ENCODE results near the gene GDPD5. TPM values are rescaled to one million over a fixed set of nuclear protein-coding genes. Genes with fewer than 3 reads are reported as not detected.
A peak's percentile ranks its signal among the peaks of the same experiment; 100 is the strongest.

Gene GDPD5
- polyA plus RNA-seq, 3 donors = 4.9 to 39.0 (median 7.6) TPM

DNA sequence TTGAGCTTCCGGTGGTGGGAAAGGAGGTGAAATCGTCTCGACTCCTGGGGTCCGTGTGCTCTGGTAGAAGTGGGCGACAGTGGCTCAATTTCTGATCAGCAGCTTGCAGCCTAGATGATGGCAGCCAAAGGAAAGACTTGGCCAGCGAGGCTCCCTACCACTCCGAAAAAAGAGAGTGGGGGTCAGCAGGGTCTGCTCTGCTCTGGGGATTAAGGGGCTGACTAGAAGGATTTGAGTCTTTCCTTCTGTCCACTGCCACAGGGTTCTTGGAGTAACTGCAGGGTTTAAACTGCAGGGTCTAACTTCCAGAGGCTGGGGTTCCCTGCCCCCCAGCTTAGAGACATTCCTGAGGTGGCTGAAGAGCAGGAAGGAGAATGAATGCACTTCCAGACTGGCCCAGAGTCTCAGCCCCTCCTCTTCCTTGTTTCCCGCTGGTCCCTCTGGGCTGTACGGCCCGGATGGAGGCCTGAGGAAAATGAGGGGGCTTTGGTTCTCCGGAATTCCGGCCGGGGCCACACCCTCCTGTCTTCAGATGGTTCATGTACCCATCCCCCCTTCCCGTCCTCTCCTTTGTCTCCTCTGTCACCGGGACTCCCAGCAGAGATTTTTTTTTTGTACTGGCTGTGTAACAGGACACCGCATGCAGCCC is 37.2 kb upstream of the GDPD5 start:
- peaks cover 8 to 24% (median 8%) of the 10 kb centered on the region in 3 donors for H3K27me3 Mint-ChIP-seq (ENCODE audit: low read depth in 3 of 3)

DNA sequence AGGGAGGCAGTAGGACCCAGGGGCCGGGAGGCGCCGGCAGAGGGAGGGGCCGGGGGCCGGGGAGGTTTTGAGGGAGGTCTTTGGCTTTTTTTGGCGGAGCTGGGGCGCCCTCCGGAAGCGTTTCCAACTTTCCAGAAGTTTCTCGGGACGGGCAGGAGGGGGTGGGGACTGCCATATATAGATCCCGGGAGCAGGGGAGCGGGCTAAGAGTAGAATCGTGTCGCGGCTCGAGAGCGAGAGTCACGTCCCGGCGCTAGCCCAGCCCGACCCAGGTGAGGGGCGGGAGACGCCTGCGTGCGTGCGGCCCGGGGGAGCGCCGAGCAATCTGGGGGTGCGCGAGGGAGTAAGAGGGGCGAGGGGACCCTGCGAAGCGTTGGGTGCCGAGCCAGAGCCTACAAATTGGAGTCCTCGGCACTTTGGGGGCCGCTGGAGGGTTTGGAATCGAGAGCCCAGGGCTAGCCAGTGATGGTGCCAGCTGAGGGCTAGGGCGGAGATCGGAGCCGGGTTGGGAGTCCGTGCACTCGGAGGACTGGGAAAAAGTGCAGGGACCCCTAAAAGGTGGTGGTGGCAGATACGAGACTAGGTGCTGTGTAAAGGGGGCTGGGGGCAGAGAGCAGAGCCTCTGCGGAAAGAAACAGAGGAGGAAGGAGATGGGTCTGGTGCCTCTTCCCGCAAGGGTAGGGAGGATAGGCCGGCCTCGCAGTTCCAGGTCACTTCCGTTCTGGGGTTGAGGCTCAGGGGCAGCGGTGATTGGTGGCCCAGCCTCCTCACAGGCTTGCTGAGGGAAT is 36.5 kb upstream of the GDPD5 start, which contains the start of gene SERPINH1:
TSS of gene SERPINH1 (plus strand) at position 206 of the 788 bp plus-strand sequence. CDS start 4,097 bp downstream, outside the sequence.
- no peaks in the 10 kb centered on the region for H3K36me3 ChIP-seq (replicated peaks in 1 of 2; ENCODE audit: control insufficient read depth in 1 of 2, insufficient read depth in 2 of 2, low read length in 2 of 2)
- peak within 1 kb of the TSS; percentile 93 for H2AFZ ChIP-seq (ENCODE audit: insufficient read depth, low read depth, low read length, poor library complexity, severe bottlenecking)
- H3K4me1 ChIP-seq (ENCODE audit: control insufficient read depth in 1 of 2, insufficient read depth in 2 of 2, low read length in 2 of 2) = peaks cover 11 to 21% of the 10 kb centered on the region in 2 donors
- peak within 1 kb of the TSS in 1 of 2 donors; percentile 62 for H3K27ac ChIP-seq (ENCODE audit: low read depth in 1 of 2, low read length in 2 of 2)
- peaks cover 5 to 12% of the 10 kb centered on the region in 2 donors for H3K27me3 ChIP-seq (ENCODE audit: control insufficient read depth in 2 of 2, insufficient read depth in 2 of 2, low read length in 2 of 2)
- peak; percentile 40 to 73 (median 69) for DNase-seq
- peak within 1 kb of the TSS; percentile 94 for H3K4me2 ChIP-seq (replicated peaks; ENCODE audit: extremely low read depth, low read length, poor library complexity, severe bottlenecking)
- Mint-ChIP-seq H3K36me3 (no peaks in the 10 kb centered on the region), H3K27ac (peak within 1 kb of the TSS; percentile 73 to 90 (median 84)), H3K4me3 (peak within 1 kb of the TSS; percentile 100), H3K27me3 (ENCODE audit: low read depth in 3 of 3) (peaks cover 8 to 24% (median 8%) of the 10 kb centered on the region in 3 donors), H3K9me3 (peaks cover 0 to 5% (median 0%) of the 10 kb centered on the region in 7 donors), H3K4me1 (peaks cover 22% of the 10 kb centered on the region)
- TF ChIP-seq, protein P1, sequence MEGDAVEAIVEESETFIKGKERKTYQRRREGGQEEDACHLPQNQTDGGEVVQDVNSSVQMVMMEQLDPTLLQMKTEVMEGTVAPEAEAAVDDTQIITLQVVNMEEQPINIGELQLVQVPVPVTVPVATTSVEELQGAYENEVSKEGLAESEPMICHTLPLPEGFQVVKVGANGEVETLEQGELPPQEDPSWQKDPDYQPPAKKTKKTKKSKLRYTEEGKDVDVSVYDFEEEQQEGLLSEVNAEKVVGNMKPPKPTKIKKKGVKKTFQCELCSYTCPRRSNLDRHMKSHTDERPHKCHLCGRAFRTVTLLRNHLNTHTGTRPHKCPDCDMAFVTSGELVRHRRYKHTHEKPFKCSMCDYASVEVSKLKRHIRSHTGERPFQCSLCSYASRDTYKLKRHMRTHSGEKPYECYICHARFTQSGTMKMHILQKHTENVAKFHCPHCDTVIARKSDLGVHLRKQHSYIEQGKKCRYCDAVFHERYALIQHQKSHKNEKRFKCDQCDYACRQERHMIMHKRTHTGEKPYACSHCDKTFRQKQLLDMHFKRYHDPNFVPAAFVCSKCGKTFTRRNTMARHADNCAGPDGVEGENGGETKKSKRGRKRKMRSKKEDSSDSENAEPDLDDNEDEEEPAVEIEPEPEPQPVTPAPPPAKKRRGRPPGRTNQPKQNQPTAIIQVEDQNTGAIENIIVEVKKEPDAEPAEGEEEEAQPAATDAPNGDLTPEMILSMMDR (IDR thresholded peaks at IDR 0.05) = no peak
- peak within 1 kb of the TSS; percentile 77 for H3K9ac ChIP-seq (ENCODE audit: insufficient read depth, low read length, poor library complexity, severe bottlenecking)
- intact Hi-C loops (cut with micrococcal nuclease) = no loop called here
- under 1% methylated on average over 44 of the region's 51 CpGs for WGBS (ENCODE audit: insufficient coverage)
- no peaks in the 10 kb centered on the region for H3K79me2 ChIP-seq (ENCODE audit: insufficient read depth, low read length)
- no peaks in the 10 kb centered on the region for H3K9me3 ChIP-seq (replicated peaks in 1 of 2; ENCODE audit: control insufficient read depth in 1 of 2, insufficient read depth in 1 of 2, low read length in 2 of 2)
- H3K4me3 ChIP-seq (replicated peaks in 1 of 3; ENCODE audit: low read depth in 2 of 3, low read length in 3 of 3) = peak within 1 kb of the TSS; percentile 60 to 88 (median 82)
- no peaks in the 10 kb centered on the region for H4K20me1 ChIP-seq (ENCODE audit: insufficient read depth, low read length)

More for the DNA sequence above, 37.2 kb upstream of the GDPD5 start:
- H4K20me1 ChIP-seq (ENCODE audit: insufficient read depth, low read length) = no peaks in the 10 kb centered on the region
- 16% methylated on average over 7 of the region's 16 CpGs for WGBS (ENCODE audit: insufficient coverage)
- Mint-ChIP-seq H3K27ac (peak overlapping the region in 5 of 7 donors; percentile 20 to 90 (median 82)), H3K4me3 (peak overlapping the region; percentile 100), H3K36me3 (no peaks in the 10 kb centered on the region), H3K4me1 (peaks cover 22% of the 10 kb centered on the region), H3K9me3 (peaks cover 0 to 5% (median 0%) of the 10 kb centered on the region in 7 donors)
- H3K9ac ChIP-seq (ENCODE audit: insufficient read depth, low read length, poor library complexity, severe bottlenecking) = peak overlapping the region; percentile 77
- peaks cover 11 to 21% of the 10 kb centered on the region in 2 donors for H3K4me1 ChIP-seq (ENCODE audit: control insufficient read depth in 1 of 2, insufficient read depth in 2 of 2, low read length in 2 of 2)
- H3K4me3 ChIP-seq (replicated peaks in 1 of 3; ENCODE audit: low read depth in 2 of 3, low read length in 3 of 3) = peak overlapping the region; percentile 60 to 88 (median 82)
- no peaks in the 10 kb centered on the region for H3K36me3 ChIP-seq (replicated peaks in 1 of 2; ENCODE audit: control insufficient read depth in 1 of 2, insufficient read depth in 2 of 2, low read length in 2 of 2)
- H3K27ac ChIP-seq (ENCODE audit: low read depth in 1 of 2, low read length in 2 of 2) = peak overlapping the region in 1 of 2 donors; percentile 62
- H3K27me3 ChIP-seq (ENCODE audit: control insufficient read depth in 2 of 2, insufficient read depth in 2 of 2, low read length in 2 of 2) = peaks cover 5 to 12% of the 10 kb centered on the region in 2 donors
- intact Hi-C loops (cut with micrococcal nuclease) = no loop called here
- H3K79me2 ChIP-seq (ENCODE audit: insufficient read depth, low read length) = no peaks in the 10 kb centered on the region
- peak overlapping the region; percentile 93 for H2AFZ ChIP-seq (ENCODE audit: insufficient read depth, low read depth, low read length, poor library complexity, severe bottlenecking)
- H3K9me3 ChIP-seq (replicated peaks in 1 of 2; ENCODE audit: control insufficient read depth in 1 of 2, insufficient read depth in 1 of 2, low read length in 2 of 2) = no peaks in the 10 kb centered on the region
- TF ChIP-seq, protein P1 (IDR thresholded peaks at IDR 0.05) = no peak
- H3K4me2 ChIP-seq (replicated peaks; ENCODE audit: extremely low read depth, low read length, poor library complexity, severe bottlenecking) = peak overlapping the region; percentile 94
- DNase-seq = no peak
